Left lung (tissue), 10 donors: ENCODE measurements around the gene SLC6A17. TPM values are rescaled to one million over a fixed set of nuclear protein-coding genes. Genes with fewer than 3 reads are reported as not detected.
A peak's percentile ranks its signal among the peaks of the same experiment; 100 is the strongest.

ENCODE experiments used
- ATAC-seq: fragments of 200-7000 bp; cut with Tn5 transposase; one replicate; pipeline ENCODE4 v1.9.1; 2020; ENCODE audit warnings: moderate library complexity
- DNase-seq, 4 donors: peaks; one replicate each; pipeline ENCODE4 v3.0.0-alpha.2; 2013 to 2020
- H3K27ac ChIP-seq, 2 donors: fragments of 200-600 bp; sonication (generic) in 1 of 2; one replicate each; pipeline versions ENCODE4 v1.5.0 to v1.8.0; 2020 to 2021
- H3K27me3 ChIP-seq, 2 donors: fragments of 200-600 bp; sonication (generic) in 1 of 2; one replicate each; pipeline versions ENCODE4 v1.5.0 to v1.8.0; 2020 to 2021
- H3K36me3 ChIP-seq, 2 donors: fragments of 200-600 bp; sonication (generic) in 1 of 2; one replicate each; pipeline versions ENCODE4 v1.5.0 to v1.8.0; 2020 to 2021
- H3K4me1 ChIP-seq, 2 donors: fragments of 200-600 bp; one replicate each; pipeline ENCODE4 v1.8.0; 2021
- H3K4me3 ChIP-seq, 2 donors: fragments of 200-600 bp; sonication (generic) in 1 of 2; one replicate each; pipeline versions ENCODE4 v1.5.0 to v1.8.0; 2020 to 2021; ENCODE audit warnings: mild to moderate bottlenecking in 1 of 2
- H3K9me3 ChIP-seq, 2 donors: fragments of 200-600 bp; sonication (generic) in 1 of 2; one replicate each; pipeline versions ENCODE4 v1.5.0 to v1.8.0; 2020 to 2021
- CTCF ChIP-seq, 2 donors: fragments of 200-600 bp; sonication (generic) in 1 of 2; IDR thresholded peaks; one replicate each; pipeline versions ENCODE4 v1.5.0 to v1.8.0; 2021; ENCODE audit warnings: antibody characterized with exemption in 2 of 2
- intact Hi-C, 2 donors: fragments of 100-400 bp; cut with DNase I; formaldehyde crosslinking; loops; one replicate each; pipeline versions ENCODE4 v1.11.2 to v1.14.2; 2022
- polyA plus RNA-seq, 6 donors: library from polyadenylated mRNA; unstranded; fragments of 120-200 nt; gene quantifications; one replicate each; pipeline ENCODE4 v1.2.1, GENCODE V29; 2013; ENCODE audit not compliant: insufficient read length in 6 of 6
- total RNA-seq, 2 donors: library from RNA; stranded (reverse); fragmentation: NEBNext Ultra II Directional; extraction: Animal tissue kit (Norgen Biotek cat#: 25700); gene quantifications; one replicate each; pipeline ENCODE4 v1.2.1, GENCODE V29; 2021
- donor health status: DM: no; HTN: yes; CAD: no.
- donor health status: DM: no; HTN: no; CAD: no.

Gene SLC6A17
- total and polyA plus RNA-seq, 8 donors, result 0.03 to 0.13 (median 0.04) TPM; not detected in 1

- Histone ChIP-seq H3K27me3 (no peaks in the 10 kb centered on the region), H3K4me3 (no peak overlapping the region), H3K9me3 (no peaks in the 10 kb centered on the region), H3K36me3 (no peaks in the 10 kb centered on the region), H3K4me1 (peaks cover 0 to 20% of the 10 kb centered on the region in 2 donors), H3K27ac (no peak overlapping the region)
- intact Hi-C loops, result no loop called here
- ATAC-seq, result no peak
- TF ChIP-seq CTCF (IDR thresholded peaks at IDR 0.05), result no peak
- DNase-seq, result no peak
Measured at GRCh38 chr1:110242062-110242461, 91.8 kb downstream of the SLC6A17 start.

GRCh38 chr1:110242731-110243130 lies 92.4 kb downstream of the SLC6A17 start:
- H3K27ac ChIP-seq, result no peak overlapping the region
- H3K27me3 ChIP-seq, result no peaks in the 10 kb centered on the region
- no peak for TF ChIP-seq CTCF (IDR thresholded peaks at IDR 0.05)
- H3K4me1 ChIP-seq, result peaks cover 0 to 20% of the 10 kb centered on the region in 2 donors
- H3K9me3 ChIP-seq, result no peaks in the 10 kb centered on the region
- intact Hi-C loops, result no loop called here
- no peak overlapping the region for H3K4me3 ChIP-seq
- DNase-seq (no peak), ATAC-seq (no peak)
- H3K36me3 ChIP-seq, result no peaks in the 10 kb centered on the region

DNA sequence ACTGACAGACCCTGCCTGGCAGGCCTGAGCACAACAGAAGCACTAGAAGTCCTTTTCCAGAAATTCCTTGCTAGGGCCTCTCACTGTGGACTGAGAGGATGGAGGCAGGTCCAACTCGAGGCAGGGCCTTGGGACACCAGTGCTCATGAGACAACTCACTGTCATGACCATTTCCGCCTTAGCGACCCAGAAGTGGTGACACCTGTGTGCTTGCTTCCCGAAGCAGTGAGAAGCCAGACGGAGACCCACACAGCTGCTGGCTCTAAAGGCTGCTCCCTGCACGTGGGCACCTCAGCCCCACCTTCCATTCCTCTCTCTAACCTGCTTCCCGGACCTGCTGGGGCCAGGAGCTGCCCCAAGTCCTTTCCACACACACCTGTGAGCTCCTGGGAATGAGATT lies 92.9 kb downstream of the SLC6A17 start:
- Histone ChIP-seq H3K4me3 (no peak overlapping the region), H3K27ac (no peak overlapping the region), H3K27me3 (no peaks in the 10 kb centered on the region), H3K36me3 (no peaks in the 10 kb centered on the region), H3K9me3 (no peaks in the 10 kb centered on the region), H3K4me1 (peaks cover 0 to 20% of the 10 kb centered on the region in 2 donors)
- TF ChIP-seq CTCF (IDR thresholded peaks at IDR 0.05), result no peak
- DNase-seq, result no peak
- intact Hi-C loops, result no loop called here
- ATAC-seq, result no peak

DNA sequence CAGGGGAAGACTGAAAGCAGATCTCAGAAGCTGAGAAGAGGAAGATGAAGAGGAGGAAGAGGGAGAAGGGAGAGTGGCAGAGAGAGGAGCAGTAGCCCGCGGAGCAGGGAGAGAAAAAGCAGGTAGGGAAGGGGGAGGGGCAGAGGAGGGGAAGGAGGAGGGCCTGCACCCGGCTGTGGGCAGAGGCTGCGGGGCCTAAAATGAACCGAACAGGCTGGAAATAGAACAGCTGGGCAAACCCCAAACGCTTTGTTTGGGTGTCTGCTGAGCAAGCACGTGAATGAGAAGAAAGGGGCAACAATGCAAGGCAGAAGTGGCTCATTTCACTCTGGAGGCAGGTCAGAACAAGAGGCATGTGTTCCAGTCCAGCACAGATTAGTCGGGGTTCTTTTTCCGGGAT lies 93.3 kb downstream of the SLC6A17 start:
- intact Hi-C loops, result no loop called here
- no peak for ATAC-seq

More for the DNA sequence above, 93.3 kb downstream of the SLC6A17 start:
- H3K4me3 ChIP-seq, result no peak overlapping the region
- H3K36me3 ChIP-seq, result no peaks in the 10 kb centered on the region
- no peaks in the 10 kb centered on the region for H3K27me3 ChIP-seq
- H3K9me3 ChIP-seq, result no peaks in the 10 kb centered on the region
- no peak overlapping the region for H3K27ac ChIP-seq
- peak in 1 of 4 donors; percentile 7 for DNase-seq
- no peak for TF ChIP-seq CTCF (IDR thresholded peaks at IDR 0.05)
- peaks cover 0 to 20% of the 10 kb centered on the region in 2 donors for H3K4me1 ChIP-seq
